ENCODE measurements around the gene THRB.

Gene THRB

DNA sequence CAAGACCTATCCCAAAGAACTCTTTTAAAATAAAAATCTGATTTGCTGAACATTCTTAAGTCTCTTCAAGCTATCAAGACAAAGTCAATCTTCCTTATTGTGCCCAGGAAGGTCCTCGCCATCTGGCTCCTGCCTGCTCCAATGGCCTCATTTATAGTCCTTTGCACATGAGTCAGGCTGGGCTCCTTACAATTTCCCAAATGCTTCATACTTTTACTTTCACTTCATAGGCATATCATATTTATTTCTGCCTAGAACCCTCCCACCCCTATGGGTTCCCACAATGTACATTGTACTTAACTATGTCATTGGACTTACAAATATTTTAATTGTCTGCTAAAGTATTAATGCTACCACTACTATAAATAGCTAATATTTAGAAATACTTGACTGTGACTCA lies 9.1 kb downstream of the THRB start:
- no peak for DNase-seq

- DNase-seq = no peak
These were observed 10.8 kb downstream of the THRB start for GRCh38 chr3:24483873-24484272.

DNA sequence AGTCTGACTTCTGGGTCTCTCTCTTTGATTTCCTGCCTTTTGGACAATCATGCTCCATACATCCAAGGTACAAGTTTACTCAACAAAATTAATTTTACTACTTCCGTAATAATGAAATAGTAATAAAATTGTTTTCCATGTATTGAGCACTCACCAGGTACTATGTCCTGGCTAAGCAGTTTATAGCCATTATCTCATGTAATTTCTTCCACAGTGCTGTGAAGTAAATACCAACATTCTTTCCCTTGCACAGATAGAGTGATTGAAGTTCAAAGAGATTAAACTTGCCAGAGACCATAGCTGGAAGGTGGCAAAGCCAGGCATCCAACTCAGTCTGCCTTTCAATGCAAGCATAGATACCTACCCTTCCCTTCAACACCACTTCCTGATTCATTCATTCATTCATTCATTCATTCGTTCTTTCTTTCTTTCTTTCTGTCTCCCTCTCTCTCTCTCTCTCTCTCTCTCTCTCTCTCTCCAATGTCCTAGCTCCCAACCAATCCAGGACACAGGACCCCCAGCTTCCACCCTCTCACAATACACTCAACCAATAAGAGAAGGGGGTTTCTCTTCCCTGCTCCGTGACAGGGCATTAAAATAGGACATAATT lies 12.4 kb downstream of the THRB start:
- DNase-seq = no peak

DNA sequence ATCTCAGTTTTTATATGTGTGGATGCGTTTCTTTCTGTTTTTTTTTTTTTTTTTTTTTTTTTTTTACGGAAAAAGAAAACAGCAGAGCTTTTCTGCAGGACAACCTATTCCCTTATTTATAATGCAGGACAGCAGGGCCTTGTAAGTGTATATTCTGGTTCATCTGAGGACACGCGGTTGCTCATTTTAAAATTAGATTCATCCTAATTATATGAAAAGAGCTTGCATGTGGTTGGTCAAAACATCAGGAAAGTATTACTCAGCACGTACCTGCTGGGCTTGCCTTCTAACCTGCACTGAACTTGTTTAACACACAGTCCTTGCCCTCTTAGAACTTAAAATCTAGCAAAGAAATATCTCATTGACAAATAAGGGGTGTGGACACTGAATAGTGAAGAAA lies 13.5 kb downstream of the THRB start:
- no peak for DNase-seq

GRCh38 chr3:24480497-24480896 lies 14.2 kb downstream of the THRB start:
- DNase-seq = no peak

DNA sequence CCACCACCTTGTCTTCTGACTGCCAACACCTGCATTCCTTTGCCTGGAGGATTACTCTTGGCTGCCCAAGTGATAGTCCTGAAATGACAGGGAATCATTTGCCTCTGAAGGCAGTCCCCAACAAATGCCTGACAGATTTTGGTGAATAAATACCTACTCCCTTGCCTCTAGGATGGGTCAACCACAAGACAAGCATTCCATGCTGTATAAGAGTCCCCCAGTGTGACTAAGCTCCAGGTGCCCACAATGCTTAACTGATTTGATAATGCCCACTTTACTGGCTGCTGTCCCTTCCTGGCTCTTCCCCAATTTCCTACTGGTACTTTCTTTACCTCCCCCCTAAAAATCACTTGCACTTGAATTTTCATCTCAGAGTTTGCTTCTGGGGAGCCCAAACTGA lies 14.8 kb downstream of the THRB start:
- no peak for DNase-seq

- DNase-seq = no peak
These were observed 17.6 kb downstream of the THRB start for GRCh38 chr3:24476871-24477656.

- DNase-seq = no peak
These were observed 18.7 kb downstream of the THRB start for GRCh38 chr3:24475925-24476324.

DNA sequence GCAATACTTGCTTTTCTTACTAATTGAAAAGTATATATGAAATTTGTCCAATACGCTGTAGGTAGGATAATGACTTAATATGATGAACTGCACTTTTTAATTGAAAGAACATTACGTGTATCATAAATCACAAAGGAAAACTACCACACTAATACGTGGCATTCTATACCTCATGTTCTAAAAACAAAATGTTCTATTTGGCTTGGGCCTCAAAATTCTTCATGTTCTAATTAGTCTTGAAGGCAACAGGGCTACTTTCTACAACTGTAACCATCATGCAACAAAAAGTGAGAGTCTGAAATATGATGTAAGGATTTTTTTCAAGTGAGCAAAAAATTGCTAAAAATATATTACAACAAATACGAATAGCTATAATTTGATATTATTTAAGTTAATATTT lies 19.8 kb downstream of the THRB start:
- DNase-seq = no peak

DNA sequence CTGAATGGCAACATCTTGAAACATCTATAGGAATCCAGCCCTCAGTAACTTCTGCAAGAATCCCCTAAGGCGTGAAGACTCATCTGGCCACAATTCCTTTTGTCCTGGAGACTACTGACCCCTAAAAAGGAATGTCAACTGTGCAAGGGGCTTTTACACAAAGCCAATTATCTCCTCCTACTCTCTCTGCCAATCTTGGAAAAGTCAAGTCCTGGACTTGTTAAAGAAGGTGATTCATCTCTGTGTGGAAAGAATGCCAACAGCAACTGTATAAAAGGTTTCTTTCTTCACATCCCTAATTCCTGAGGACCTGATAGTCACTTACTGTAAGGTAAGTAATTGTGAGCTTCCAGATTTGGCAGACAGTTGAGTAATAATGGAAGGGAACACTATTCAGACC lies 22.3 kb downstream of the THRB start:
- no peak for DNase-seq

DNA sequence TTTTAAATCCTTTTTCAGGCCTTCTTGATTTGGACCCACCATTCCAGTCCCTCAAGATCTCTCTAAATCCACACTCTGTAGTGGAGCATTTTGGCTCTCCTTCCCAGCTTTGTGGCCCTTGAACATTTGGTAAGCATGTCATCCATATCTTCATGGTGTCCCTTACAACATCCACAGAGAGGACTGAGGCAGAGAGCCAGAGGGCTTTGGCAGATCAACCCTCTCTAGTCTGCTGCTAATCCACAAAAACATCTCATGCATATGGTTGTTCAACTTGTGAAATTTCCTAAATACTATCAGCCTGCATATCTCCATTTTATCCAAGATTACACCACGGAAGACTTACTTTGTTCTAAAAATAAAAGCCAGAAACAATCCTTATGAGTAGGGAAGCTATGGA lies 23.2 kb downstream of the THRB start:
- DNase-seq = no peak

- DNase-seq = no peak
These were observed 24.4 kb downstream of the THRB start for GRCh38 chr3:24470277-24470676.

DNA sequence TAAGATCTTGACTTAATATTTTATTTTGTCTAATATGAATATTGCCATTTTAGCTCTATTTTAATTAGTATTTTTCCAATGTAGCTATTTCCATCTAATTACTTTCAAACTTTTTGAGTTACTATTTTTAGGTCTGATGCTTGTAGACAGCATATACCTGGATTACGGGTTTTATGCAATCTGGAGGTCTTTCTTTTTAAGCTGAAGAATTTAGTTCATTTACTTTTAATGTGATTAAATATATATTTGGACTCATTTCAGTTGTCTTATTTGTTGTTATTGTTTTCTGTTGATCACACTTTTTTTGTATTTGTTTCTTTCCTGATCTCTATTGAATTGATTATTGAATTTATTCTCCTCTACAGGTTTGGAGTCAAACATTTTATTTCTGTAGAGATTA lies 30.3 kb downstream of the THRB start:
- DNase-seq = no peak

GRCh38 chr3:24462737-24463136 lies 31.9 kb downstream of the THRB start:
- no peak for DNase-seq

DNA sequence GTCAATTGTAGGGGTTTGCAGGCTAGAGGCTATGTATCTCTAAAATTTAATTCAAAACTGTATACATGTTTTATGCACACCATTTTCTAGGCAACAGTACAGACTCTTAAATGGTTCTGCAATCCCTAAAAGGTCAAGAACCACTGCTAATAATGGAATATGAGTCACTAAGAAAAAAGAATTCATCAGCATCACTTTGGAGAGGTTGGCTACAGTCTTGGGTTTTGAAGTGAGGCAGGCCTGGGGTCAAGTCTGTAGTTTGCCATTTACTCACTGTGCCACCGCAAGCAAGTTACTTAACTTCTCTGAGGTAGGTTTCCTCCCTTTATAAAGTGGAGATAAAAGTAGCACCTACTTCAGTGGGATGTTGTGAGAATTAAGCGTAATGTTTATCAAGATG lies 33.7 kb downstream of the THRB start:
- no peak for DNase-seq

GRCh38 chr3:24457719-24458118 lies 36.9 kb downstream of the THRB start:
- DNase-seq = no peak

- DNase-seq = no peak
These were observed 39.8 kb downstream of the THRB start for GRCh38 chr3:24454856-24455255.

GRCh38 chr3:24454393-24454792 lies 40.3 kb downstream of the THRB start:
- no peak for DNase-seq

DNA sequence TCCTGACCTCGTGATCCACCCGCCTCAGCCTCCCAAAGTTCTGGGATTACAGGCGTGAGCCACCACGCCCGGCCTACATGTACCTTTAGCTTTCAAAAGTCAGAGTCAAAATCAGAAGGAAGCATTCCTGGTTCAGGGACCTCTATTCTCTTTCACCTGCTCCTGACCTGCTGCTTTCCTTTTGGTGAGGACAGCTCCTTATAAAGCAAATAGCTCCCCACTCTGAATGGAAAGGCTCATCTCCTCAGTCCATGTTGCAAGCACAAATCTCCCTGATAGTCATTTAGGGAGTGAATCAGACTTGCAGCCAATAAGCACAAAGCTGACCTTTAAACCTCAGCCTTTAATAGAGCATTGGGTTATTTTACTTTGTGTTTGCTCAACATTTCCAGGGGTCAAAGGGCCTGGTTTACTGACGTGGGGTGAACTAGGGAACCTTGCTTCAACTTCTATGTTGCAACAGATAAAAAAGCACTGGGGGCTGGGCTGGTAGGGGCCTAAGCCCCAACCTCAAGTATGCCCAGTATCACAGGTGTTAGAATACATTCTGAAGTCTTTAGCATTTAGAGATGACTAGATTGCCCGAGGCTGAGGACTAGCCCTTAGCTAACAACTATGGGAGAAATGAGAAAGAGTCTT lies 43.1 kb downstream of the THRB start:
- DNase-seq = no peak

GRCh38 chr3:24450160-24450907 lies 44.3 kb downstream of the THRB start:
- no peak for DNase-seq

DNA sequence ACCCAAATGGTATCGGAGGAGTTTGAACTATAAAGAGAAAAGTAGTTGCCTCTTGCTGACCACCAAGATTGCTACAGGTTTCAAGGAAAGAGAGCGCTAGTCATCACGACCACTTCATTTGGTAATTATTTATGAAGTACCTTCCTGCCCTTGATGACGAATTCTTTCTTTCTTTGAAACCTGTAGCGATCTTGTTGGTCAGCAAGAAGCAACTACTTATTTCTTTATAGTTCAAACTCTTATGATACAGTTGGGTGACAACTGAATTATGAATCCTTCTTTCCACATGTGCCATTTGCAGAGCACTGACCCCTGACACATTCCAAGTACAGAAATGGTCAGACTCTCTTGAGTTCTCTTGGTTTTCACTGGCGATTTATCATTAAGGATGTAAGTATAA lies 46.8 kb downstream of the THRB start:
- no peak for DNase-seq

GRCh38 chr3:24446032-24446431 lies 48.6 kb downstream of the THRB start:
- no peak for DNase-seq

GRCh38 chr3:24443476-24443875 lies 51.2 kb downstream of the THRB start:
- no peak for DNase-seq
